HUDEP-2 (cell line): Measurements from ENCODE around the gene CAMSAP3.
A peak's percentile ranks its signal among the peaks of the same experiment; 100 is the strongest.

ENCODE experiments used
- DNase-seq, 76 experiments: peaks; one replicate each; lab custom pipeline; 2025; ENCODE audit not compliant: unreplicated experiment in 76 of 76; lab: John Stamatoyannopoulos, UW

Gene CAMSAP3

DNA sequence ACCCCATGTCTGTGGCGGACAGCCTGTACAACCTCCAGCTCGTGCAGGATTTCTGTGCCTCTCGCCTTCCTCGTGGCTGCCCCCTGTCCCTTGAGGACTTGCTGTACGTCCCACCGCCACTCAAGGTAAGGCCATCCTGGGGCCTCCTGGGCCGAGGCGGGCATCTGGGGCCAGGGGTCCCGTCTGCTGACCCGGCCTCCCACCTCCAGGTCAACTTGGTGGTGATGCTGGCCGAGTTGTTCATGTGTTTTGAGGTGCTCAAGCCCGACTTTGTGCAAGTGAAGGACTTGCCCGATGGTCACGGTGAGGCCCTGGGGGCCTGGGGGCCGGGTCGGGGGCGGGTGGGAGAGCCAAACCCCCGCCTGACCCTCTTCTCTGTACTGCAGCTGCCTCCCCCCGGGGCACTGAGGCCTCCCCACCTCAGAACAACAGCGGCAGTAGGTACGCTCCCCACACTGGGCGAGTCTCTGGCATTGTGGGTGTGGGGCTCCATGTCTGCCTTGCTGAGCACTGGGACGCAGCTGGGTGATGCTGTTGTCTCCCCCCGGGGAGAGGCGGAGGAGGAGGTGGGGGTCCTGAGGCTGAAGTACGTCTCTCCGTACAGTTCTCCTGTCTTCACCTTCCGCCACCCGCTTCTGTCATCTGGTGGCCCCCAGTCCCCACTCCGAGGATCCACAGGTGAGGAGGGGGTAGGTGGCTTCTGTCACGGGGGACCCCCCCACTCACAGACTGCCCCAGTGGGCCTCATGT is 15.0 kb downstream of the CAMSAP3 start:
- no peak for DNase-seq

DNA sequence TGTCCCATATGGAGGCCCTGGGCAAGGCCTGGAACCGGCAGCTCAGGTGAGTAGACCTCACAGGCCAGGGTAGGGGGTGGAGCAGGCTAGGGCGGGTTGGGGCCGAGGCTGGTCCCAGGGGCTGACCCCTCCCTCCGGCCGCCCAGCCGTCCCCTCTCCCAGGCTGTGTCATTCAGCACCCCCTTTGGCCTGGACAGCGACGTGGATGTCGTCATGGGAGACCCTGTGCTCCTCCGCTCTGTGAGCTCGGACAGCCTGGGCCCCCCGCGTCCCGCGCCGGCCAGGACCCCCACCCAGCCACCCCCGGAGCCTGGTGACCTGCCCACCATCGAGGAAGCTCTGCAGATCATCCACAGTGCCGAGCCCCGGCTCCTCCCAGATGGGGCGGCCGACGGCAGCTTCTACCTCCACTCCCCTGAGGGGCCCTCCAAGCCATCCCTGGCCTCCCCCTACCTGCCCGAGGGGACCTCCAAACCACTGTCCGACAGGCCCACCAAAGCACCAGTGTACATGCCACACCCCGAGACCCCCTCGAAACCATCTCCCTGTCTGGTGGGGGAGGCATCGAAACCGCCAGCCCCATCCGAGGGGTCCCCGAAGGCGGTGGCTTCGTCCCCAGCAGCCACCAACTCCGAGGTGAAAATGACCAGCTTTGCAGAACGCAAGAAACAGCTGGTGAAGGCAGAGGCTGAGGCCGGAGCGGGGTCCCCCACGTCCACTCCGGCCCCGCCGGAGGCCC is 16.0 kb downstream of the CAMSAP3 start:
- no peak for DNase-seq

DNA sequence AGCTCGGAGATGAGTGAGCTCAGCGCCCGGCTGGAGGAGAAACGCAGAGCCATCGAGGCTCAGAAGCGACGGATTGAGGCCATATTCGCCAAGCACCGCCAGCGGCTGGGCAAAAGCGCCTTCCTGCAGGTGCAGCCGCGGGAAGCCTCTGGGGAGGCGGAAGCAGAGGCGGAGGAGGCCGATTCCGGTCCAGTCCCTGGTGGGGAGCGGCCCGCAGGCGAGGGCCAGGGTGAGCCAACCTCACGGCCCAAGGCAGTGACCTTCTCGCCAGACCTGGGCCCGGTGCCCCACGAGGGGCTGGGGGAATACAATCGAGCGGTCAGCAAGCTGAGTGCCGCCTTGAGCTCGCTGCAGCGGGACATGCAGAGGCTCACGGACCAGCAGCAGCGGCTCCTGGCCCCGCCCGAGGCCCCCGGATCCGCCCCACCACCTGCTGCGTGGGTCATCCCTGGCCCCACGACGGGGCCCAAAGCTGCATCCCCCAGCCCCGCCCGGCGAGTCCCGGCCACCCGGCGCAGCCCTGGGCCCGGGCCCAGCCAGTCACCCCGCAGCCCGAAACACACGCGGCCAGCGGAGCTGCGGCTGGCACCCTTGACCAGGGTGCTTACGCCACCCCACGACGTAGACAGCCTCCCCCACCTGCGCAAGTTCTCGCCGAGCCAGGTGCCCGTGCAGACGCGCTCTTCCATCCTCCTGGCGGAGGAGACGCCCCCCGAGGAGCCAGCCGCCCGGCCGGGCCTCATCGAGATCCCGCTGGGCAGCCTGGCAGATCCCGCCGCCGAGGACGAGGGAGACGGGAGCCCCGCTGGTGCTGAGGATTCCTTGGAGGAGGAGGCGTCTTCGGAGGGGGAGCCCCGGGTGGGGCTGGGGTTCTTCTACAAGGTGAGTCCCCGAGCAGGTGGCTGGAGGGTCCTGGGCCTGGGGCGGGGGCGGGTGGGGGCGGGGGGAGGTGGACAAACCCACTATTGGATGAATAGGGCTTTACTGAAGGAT is 16.9 kb downstream of the CAMSAP3 start:
- DNase-seq, result no peak

DNA sequence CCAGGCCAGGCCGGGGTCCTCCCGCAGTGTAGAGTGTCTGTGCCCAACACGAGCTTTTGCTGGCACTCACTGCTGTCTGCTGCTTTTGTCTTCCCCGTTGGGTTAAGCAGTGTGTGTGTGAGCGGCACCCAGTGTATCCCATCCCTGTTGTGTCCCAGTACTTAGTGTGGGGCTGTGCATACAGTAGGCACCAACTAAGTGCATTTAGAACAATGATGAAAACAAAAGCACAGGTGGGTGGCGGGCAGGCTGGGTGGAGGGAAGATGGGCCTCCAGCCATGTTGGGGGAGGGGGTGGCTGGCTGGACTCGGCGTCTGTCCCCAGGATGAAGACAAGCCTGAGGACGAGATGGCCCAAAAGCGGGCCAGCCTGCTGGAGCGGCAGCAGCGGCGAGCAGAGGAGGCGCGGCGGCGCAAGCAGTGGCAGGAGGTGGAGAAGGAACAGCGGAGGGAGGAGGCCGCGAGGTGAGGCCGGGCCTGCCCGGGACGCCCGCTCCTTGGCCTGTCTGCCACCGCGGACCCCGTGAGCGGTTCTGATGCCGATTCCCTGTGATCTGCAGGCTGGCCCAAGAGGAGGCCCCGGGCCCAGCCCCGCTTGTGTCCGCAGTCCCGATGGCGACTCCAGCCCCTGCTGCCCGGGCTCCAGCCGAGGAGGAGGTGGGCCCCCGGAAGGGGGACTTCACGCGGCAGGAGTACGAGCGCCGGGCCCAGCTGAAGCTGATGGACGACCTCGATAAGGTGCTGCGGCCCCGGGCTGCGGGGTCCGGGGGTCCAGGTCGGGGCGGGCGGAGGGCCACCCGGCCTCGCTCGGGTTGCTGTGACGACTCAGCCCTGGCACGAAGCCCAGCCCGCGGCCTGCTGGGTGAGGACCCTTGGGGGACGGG is 19.4 kb downstream of the CAMSAP3 start:
- no peak for DNase-seq

DNA sequence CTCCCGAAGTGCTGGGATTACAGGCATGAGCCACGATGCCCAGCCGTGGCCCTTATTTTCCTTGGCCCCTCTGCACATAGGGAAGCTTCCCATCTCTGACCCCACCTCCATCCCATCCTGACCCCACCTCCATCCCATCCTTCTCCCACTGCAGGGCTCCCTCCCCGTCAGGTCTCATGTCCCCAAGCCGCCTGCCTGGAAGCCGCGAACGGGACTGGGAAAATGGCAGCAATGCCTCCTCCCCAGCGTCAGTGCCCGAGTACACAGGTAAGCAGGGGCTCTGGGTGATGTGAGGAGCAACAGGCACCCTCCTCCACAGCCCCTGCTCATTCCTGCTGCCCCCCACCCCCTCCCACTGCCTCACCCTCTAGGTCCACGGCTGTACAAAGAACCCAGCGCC is 21.5 kb downstream of the CAMSAP3 start:
- DNase-seq, result no peak

DNA sequence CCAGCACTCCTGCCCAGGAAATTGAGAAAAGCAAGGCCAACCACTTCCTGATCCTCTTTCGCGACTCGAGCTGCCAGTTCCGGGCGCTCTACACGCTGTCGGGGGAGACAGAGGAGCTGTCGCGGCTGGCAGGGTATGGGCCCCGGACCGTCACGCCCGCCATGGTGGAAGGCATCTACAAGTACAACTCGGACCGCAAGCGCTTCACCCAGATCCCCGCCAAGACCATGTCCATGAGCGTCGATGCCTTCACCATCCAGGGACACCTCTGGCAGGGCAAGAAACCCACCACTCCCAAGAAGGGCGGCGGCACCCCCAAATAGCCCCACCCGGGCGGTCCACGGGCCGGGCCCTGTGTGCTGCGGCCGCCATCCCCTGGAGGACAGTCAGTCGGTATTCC is 22.1 kb downstream of the CAMSAP3 start:
- DNase-seq, result no peak

DNA sequence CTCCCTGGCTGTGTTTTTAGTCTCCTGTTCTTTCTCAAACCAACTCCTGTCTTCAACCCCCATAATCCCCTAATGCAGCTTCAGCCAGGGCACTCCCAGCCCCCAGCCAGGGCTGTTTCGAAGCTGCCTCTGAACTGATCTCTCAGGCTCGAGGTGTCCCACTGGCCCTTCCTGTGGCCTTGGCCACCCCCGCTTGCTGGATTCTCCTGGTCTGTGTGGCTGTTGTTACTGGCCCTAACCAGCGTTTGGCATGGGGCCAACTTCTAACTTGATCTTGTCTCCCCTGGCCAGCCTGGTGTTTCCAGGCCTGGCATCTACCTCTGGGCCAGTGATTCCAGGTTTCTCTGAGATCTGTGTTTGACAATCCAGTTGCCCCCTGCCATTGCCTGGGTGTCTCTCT is 22.7 kb downstream of the CAMSAP3 start:
- peak in 27 of 76 experiments; percentile 8 to 60 (median 40) for DNase-seq

DNA sequence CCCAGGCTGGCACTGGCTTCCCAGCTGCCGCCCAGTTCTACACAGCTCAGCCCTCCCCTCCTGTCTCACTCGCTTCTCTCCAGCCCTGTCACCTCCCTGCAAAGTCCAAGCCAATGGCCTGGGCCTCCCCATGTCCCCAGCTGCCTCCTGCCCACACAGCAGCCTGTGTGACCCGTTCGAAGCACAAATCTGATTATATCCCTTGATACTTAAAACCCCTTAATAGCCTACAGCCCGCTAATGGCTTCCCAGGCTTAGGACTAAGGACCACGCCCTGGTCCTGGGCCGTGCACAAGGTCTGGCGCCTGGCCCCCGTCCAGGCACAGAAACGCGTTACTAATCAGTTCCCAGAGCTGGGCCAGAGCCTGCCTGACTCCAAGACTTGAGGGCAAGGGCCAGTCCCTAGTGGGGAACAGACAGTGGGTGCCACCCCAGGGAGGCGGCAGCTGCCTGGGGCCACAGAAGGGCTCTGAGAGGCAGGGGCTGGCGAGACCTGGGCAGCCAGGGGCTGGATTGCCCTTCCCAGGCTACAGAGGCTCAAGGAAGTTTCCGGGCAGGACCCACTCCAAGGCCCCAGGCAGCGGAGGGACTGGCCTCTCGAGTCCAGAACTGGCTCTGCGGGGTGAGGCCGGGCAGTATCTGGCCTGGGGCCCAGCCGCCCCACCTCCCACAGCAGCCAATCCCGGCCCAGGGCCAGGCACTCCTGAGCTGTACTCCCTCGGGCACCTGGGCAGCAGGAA is 23.3 kb downstream of the CAMSAP3 start:
- peak in 67 of 76 experiments; percentile 16 to 79 (median 55) for DNase-seq

DNA sequence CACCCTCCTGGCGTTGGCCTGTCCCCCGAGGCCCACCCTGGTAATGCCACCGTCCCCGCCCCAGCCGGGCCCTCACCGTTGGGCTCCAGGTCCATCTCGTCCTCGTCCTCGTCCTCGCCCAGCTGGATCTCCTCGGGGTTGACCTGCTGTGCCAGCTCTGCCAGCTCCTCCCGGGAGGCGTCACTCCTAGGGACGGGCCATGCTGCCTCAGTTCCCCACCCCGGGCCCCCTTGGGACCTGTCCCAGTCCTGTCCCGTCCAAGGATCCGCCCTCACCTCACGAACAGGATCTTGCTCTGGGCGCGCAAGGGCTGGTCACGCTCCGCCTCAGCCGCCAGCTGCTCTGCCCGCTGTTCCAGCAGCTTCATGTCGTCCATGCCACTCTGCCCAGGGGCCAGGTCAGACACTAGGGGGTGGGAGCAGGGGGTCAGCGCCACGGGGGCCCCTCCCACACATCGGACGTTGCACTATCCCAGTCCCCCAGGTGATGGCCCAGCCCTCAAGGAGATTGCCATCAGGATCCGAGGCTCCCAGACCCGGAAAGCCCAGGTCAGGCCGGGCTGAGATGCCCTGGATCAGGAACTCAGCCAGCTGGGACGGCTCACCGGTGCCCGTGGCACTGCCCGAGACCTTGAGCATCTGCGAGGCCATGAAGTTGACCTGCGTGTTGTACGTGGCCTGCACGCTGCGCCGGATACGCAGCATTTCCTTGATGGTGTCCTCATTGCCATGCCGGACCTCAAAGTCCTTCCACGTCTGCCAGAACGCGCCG is 24.2 kb downstream of the CAMSAP3 start:
- no peak for DNase-seq

DNA sequence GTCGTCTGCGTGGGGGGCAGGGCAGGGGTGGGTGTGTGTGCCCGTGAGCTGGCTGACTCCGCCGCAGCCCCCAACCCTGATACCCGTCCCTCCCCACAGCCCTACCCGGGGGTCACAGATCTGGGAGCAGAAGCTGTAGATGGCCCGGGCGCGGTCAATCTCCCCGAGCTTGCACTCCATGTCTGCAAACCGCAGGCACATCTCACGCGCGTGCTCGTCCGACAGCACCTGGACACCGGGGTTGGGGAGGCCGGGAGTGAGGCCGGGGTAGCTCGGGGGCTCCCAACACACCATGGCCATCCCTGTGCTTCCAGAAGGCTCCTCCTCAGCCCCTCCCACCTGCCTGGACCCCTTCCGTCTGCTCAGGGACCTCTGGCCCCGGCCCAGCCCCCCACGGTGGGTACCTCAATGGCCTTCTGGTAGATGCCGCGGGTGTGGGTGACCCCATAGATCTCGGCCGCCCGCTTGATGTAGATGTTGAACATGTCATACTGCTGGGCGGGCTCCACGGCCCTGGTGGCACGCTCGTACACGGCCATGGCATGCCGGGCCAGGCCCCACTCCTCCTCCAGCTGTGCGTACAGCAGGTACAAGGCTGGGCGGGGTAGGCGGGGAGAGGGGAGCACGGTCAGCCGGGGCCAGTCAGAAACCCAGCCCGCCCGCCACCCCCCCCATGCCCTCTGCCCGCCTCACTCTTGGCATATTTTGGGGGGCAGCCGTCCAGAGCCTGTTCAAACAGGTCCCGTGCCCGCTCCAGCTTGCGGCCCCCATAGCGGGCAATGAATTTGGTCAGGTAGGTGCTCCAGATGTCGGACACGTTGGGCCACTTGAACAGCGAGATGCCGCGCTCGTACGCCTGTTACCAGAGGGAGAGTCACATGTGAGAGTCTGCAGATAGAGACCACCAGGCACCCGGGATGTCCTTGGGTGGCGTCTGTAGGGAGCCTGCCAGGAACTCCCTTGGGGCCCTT is 25.1 kb downstream of the CAMSAP3 start:
- DNase-seq, result no peak

DNA sequence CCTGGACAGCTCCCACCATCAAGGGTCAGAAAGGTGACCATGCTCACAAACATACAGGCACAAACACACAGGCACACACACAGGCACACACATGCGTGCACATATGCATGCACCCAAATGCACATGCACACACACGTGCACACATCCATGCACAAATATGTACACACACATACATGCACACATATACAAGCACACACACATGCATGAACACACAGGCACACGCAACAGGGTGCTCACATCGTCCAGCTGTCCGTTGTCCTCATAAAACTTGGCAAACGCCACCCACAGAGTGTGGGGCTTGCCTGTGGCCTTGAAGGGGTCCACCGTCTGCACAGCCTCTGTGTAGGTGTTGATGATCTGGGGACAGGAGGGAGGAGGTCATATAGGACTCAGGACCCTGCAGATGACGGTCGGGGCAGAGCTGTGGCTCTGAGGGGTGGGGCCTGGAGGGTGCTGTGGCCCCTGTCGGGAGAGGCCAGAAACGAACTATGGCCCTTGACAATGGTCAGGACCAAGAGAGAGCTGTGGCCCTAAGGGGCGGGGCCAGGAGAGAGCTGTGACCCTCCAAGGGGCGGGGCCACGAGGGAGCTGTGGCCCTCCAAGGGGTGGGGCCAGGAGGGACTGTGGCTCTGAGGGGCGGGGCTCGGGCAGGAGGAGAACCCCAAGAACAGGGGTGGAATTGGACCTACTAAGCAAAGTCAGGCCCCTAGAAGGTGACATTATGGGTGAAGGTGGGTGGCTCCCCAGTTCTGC is 27.4 kb downstream of the CAMSAP3 start:
- DNase-seq, result peak in 9 of 76 experiments; percentile 7 to 38 (median 19)

DNA sequence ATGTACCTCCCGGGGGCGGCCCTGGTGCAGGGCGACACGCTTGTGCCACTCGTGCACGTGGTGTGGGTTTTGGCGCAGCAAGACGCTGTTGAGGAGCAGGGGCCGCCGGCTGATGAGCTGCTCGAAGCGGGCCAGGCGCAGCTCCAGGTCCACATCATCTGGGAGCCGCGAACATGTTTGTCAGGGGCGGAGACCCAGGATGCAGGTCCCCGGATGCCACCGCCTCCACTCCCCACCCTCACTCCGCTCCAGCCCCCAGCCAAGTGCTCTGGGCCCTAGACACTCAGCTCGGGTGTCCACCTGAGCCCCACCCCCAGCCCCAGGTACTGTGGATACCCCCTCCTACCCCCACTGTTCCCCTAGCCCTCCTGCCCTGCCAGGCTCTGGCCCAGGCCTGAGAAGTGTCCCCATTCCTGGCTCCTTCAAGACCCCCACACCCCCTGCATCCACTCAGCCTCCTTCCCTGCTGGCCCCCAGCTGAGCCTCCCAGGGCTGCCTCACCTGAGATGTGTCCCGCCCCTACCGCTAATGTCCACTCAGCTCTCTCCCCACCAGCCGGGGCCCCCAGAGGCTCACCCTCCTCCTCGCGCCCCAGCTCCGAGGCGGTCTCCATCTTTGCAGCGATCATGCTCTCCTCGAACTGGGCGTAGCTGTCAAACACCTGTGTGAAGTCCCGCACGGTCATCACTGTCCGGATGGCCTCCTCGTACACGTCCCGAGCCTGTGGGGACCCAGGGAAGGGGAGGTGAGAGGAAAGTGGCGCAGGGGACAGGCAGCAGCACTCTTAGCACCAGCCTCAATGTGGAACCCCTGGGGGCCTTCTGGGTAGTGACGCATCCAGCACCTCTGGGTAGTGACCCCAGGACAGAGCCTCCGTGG is 28.3 kb downstream of the CAMSAP3 start:
- DNase-seq, result no peak

DNA sequence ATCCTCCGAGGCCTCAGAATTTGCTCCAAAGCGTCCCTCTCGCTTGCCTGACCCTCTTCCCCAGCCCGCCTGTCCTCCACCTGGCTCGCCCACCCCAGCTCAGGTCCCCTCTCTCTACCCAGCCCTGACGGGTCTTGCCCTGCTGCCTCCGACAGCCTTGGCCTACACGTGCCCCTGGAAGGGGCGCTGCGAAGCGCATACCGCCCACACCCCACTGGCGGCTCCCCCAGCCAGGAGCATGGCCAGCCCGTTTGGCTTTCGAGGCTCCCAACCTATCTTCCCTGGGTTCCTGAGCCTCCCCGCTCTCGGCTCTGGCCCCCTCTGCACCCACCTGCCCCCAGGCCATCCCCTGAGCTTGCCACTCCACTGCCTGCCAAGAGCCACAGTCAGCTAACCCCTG is 29.1 kb downstream of the CAMSAP3 start:
- no peak for DNase-seq

DNA sequence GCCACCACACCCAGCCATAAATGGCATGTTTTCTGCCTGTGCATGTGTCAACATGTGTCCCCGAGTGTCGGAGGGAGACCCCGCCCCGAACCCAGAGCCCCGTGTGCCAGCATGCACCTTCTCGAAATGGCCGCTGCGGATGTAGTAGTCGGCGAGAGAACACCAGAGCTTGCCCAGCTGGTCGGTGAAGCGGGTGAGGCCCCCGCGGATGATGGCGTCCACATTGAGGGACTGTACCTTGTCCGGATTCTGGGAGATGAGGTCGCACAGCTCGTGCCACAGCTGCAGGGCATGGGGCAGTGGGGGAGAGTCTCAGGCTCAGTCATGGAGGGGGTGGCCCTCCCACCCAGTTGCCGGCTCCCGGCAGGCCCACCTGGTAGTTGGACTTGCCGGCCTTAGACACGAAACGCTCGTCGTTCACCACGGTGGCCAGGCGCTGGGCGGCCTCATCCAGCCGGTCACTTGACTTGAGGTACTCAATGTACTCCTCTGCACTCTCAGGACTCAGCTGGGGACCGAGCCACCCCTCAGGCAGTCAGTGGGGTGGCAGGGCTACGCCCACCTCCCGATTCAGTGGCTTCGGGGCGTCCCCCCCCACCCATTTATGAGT is 30.2 kb downstream of the CAMSAP3 start:
- DNase-seq, result no peak

DNA sequence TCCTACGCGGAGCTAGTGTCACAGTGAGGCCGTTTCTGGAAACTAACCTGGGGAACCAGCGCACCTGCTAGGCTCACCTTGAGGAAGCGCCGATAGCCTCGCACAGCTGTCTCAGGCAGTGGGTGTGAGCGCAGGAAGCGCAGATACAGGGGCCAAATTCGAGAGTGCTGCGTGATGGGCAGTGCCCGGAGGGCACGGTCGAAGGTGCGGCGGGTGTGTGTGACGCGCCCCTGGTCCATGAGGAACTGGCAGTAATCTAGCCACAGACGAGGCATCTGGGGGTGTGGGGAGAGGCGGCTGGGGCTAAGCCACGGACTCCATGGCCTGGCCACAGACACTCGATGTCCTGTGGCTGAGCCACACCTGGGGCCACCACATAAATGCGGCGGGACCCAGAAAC is 31.5 kb downstream of the CAMSAP3 start:
- no peak for DNase-seq
